ENCODE measurements around the gene WNT9A.

DNA sequence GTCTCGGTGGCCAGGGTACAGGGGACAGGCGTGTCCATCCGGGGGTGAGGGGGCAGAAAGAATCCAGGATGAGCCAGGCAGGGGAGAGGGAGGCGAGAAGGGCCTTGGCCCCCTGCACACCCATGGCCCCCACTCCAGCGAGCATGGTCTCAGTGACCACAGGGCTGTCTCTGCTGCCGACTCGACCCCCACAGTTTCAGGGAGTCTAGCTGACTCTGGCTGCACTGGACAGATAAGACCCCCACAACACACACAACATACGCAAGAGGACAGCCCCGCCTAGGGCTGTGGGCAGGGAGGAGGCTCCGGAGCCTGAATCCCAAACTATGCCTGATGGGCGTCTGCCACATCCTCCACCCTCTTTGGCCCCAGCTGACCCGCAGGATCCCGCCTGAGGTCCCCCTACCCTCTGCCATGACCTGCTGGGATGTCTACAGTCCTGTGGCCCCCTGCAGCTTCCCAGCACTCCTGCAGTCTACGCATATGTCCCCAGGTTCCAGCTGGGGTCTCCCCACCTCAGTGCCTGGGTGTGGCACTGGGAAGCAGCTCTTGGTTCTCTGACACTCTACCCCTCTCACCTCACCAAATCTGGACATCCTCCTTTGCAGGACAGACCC lies 22.0 kb downstream of the WNT9A start:
- TF ChIP-seq YY1 (IDR thresholded peaks at IDR 0.05; ENCODE audit: insufficient read depth, insufficient read length): no peak
- TF ChIP-seq ZNF274 (IDR thresholded peaks at IDR 0.05; ENCODE audit: low read depth, low read length): no peak

Data from NT2/D1 (cell line).